ENCODE results near the gene FN1.

FN1 gene

DNA sequence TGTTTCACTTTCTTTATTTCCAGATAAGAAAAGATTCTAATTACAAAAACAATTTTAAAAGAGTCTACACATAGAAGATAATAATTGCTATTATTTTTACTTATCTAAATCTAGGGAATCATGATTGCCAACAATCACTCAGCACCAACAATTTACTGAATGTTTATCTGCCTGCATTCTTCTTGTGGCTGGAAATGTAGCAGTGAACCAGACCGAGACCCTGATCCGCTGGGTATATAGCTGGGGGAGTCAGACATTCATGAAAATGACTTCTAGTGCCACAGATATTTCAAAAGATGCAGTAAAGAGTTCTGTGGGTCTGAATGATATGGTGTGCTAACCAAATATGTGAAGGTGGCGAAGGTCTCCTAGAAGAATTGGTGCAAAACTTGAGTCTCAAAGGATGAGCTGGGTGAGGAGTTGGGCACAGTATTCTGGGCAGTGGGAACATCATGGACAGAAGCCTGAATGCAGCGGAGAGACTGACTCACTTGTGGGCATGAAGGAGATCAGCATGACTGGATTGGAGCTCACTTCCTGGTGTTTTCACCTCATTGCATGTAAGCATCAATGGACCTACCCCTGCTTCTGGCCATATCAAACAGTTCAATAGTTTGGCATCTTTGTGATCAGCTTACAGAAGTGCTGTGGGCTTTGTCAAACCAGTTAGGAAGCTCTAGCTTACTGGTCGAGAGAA, 26.1 kb upstream of the FN1 start:
- Histone ChIP-seq H3K9me3 (ENCODE audit: control insufficient read depth, low read length) (no peaks in the 10 kb centered on the region), H3K4me3 (ENCODE audit: insufficient read depth, low read depth, low read length, poor library complexity, severe bottlenecking) (no peak overlapping the region), H3K27me3 (replicated peaks; ENCODE audit: control insufficient read depth, insufficient read depth, low read length, poor library complexity, severe bottlenecking) (no peaks in the 10 kb centered on the region), H3K4me1 (ENCODE audit: control insufficient read depth, insufficient read depth, low read length, poor library complexity, severe bottlenecking) (no peaks in the 10 kb centered on the region), H3K27ac (ENCODE audit: insufficient read depth, low read length, poor library complexity, severe bottlenecking) (no peak overlapping the region), H3K36me3 (ENCODE audit: control insufficient read depth, insufficient read depth, low read length) (no peaks in the 10 kb centered on the region)
- no peak for DNase-seq

GRCh38 chr2:215460682-215461382, 25.0 kb upstream of the FN1 start:
- Histone ChIP-seq H3K4me1 (ENCODE audit: control insufficient read depth, insufficient read depth, low read length, poor library complexity, severe bottlenecking) (no peaks in the 10 kb centered on the region), H3K27me3 (replicated peaks; ENCODE audit: control insufficient read depth, insufficient read depth, low read length, poor library complexity, severe bottlenecking) (no peaks in the 10 kb centered on the region), H3K27ac (ENCODE audit: insufficient read depth, low read length, poor library complexity, severe bottlenecking) (no peak overlapping the region), H3K4me3 (ENCODE audit: insufficient read depth, low read depth, low read length, poor library complexity, severe bottlenecking) (no peak overlapping the region), H3K36me3 (ENCODE audit: control insufficient read depth, insufficient read depth, low read length) (no peaks in the 10 kb centered on the region), H3K9me3 (ENCODE audit: control insufficient read depth, low read length) (no peaks in the 10 kb centered on the region)
- no peak for DNase-seq

- Histone ChIP-seq H3K4me1 (ENCODE audit: control insufficient read depth, insufficient read depth, low read length, poor library complexity, severe bottlenecking) (no peaks in the 10 kb centered on the region), H3K4me3 (ENCODE audit: insufficient read depth, low read depth, low read length, poor library complexity, severe bottlenecking) (no peak overlapping the region), H3K27ac (ENCODE audit: insufficient read depth, low read length, poor library complexity, severe bottlenecking) (no peak overlapping the region), H3K9me3 (ENCODE audit: control insufficient read depth, low read length) (no peaks in the 10 kb centered on the region), H3K36me3 (ENCODE audit: control insufficient read depth, insufficient read depth, low read length) (no peaks in the 10 kb centered on the region), H3K27me3 (replicated peaks; ENCODE audit: control insufficient read depth, insufficient read depth, low read length, poor library complexity, severe bottlenecking) (no peaks in the 10 kb centered on the region)
- no peak for DNase-seq
These were observed 20.1 kb upstream of the FN1 start for GRCh38 chr2:215455958-215456357.

DNA sequence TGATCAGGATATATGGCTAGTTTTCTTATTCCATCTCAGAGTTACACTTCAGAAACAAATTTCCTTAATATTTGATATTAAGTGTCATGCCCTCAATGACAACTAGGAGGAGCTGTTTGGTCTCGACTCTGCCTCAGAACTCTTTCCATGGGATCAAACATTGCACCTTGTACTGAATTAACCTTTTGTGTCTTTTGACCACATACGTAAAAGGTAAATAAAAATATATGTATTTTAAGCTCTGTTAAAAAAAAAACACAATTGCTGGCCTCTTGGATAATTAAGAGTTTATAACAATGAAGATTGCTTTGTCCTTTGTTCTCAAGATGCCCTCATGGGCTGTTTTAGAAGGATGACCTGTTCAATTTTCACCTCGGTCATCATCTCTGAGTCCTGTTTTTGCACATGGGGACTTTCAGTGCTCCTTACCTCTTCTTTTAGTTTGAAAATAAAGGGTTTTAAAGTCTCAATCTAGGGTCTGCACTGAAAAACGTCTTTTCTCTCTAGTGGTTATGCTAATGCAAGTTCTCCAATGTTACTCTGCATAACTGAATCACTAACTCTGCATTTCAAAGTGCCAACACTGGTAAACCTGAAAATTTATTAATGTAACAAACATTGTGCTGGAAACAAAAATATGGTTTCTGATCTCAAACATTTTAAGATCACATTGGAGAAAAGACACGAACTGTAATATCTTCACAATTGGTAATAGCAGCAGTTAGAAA, 18.8 kb upstream of the FN1 start:
- DNase-seq = no peak

DNA sequence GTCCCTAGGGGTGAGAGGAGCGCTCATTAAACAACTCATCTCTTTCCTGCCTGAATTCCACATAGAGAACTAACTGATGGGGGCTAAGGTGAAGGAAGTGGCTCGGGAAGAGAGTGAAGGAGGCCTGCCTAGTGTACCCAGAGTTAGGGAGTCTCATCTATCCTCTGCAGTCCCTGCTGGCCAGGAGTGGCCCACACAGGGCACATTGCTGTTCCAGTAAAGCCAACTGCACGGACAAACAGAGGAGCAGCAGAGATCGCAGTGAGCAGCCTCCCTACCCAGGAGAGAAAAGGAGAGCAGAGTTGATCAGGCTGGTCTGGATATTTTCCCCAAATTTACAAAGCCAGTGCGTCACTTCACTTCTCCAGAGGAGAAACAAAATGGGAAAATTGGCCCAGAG, 16.9 kb upstream of the FN1 start:
- no peak for DNase-seq
- Histone ChIP-seq H3K4me3 (ENCODE audit: insufficient read depth, low read depth, low read length, poor library complexity, severe bottlenecking) (no peak overlapping the region), H3K36me3 (ENCODE audit: control insufficient read depth, insufficient read depth, low read length) (no peaks in the 10 kb centered on the region), H3K4me1 (ENCODE audit: control insufficient read depth, insufficient read depth, low read length, poor library complexity, severe bottlenecking) (no peaks in the 10 kb centered on the region), H3K27me3 (replicated peaks; ENCODE audit: control insufficient read depth, insufficient read depth, low read length, poor library complexity, severe bottlenecking) (no peaks in the 10 kb centered on the region), H3K27ac (ENCODE audit: insufficient read depth, low read length, poor library complexity, severe bottlenecking) (no peak overlapping the region), H3K9me3 (ENCODE audit: control insufficient read depth, low read length) (no peaks in the 10 kb centered on the region)

More for the DNA sequence above, 18.8 kb upstream of the FN1 start:
- no peak overlapping the region for H3K4me3 ChIP-seq (ENCODE audit: insufficient read depth, low read depth, low read length, poor library complexity, severe bottlenecking)
- no peaks in the 10 kb centered on the region for H3K27me3 ChIP-seq (replicated peaks; ENCODE audit: control insufficient read depth, insufficient read depth, low read length, poor library complexity, severe bottlenecking)
- H3K9me3 ChIP-seq (ENCODE audit: control insufficient read depth, low read length) = no peaks in the 10 kb centered on the region
- H3K36me3 ChIP-seq (ENCODE audit: control insufficient read depth, insufficient read depth, low read length) = no peaks in the 10 kb centered on the region
- H3K27ac ChIP-seq (ENCODE audit: insufficient read depth, low read length, poor library complexity, severe bottlenecking) = no peak overlapping the region
- H3K4me1 ChIP-seq (ENCODE audit: control insufficient read depth, insufficient read depth, low read length, poor library complexity, severe bottlenecking) = no peaks in the 10 kb centered on the region

DNA sequence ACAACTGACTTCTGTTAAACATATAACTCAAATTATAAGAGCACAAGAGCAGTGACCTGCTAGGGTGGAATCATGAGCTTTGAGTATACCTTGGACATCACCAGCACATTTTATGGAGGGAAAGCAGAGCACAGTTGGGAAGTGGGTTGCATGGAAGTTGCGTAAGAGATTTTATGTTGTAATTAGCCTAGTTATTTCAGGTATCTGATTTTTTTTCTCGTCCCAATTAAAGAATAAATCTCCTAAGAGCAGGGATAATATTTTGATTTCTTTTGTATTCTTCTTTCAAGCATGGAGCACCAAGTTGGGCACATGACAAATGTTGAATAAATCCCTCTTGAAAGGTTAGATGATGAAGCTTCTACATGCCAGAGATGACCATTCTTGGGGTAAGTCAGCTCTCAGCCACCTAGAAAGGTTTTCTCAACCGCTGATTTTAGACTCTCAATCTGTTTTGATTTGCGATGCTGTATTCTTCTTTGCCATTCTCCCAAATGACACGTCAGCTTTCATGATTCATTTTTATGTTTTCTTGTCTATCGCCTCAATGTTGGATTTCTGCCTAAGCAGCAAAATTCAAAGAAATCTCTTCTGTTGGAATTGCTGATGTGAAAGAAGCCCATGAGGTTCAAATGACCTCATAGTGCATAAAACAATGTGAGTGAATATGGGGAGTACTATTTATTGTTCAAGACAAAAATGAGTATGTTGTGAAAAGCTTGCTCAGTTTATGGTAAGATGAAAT, 15.3 kb upstream of the FN1 start:
- H3K27me3 ChIP-seq (replicated peaks; ENCODE audit: control insufficient read depth, insufficient read depth, low read length, poor library complexity, severe bottlenecking) = no peaks in the 10 kb centered on the region
- H3K4me1 ChIP-seq (ENCODE audit: control insufficient read depth, insufficient read depth, low read length, poor library complexity, severe bottlenecking) = no peaks in the 10 kb centered on the region
- H3K9me3 ChIP-seq (ENCODE audit: control insufficient read depth, low read length) = no peaks in the 10 kb centered on the region
- no peak for DNase-seq
- no peaks in the 10 kb centered on the region for H3K36me3 ChIP-seq (ENCODE audit: control insufficient read depth, insufficient read depth, low read length)
- no peak overlapping the region for H3K27ac ChIP-seq (ENCODE audit: insufficient read depth, low read length, poor library complexity, severe bottlenecking)
- no peak overlapping the region for H3K4me3 ChIP-seq (ENCODE audit: insufficient read depth, low read depth, low read length, poor library complexity, severe bottlenecking)

GRCh38 chr2:215450188-215451011, 14.5 kb upstream of the FN1 start:
- Histone ChIP-seq H3K9me3 (ENCODE audit: control insufficient read depth, low read length) (no peaks in the 10 kb centered on the region), H3K4me3 (ENCODE audit: insufficient read depth, low read depth, low read length, poor library complexity, severe bottlenecking) (no peak overlapping the region), H3K4me1 (ENCODE audit: control insufficient read depth, insufficient read depth, low read length, poor library complexity, severe bottlenecking) (no peaks in the 10 kb centered on the region), H3K36me3 (ENCODE audit: control insufficient read depth, insufficient read depth, low read length) (no peaks in the 10 kb centered on the region), H3K27ac (ENCODE audit: insufficient read depth, low read length, poor library complexity, severe bottlenecking) (no peak overlapping the region), H3K27me3 (replicated peaks; ENCODE audit: control insufficient read depth, insufficient read depth, low read length, poor library complexity, severe bottlenecking) (no peaks in the 10 kb centered on the region)
- DNase-seq = no peak

DNA sequence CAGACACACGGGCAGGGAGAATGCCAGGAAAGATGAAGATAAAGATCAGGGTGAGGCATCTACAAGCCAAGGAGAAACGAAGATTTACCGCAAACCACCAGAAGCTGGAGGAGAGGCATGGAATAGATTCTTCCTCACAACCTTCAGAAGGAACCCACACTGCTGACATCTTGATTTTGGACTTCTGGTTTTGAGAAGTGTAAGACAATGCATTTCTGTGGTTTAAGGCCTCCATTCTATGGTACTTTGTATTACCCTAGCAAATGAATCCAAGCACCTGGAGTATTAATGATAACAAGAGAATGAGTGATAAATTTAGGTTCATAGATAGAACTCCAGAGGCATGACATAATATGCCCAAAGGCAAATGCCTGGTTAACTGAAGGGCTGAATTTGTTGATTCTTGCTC, 11.8 kb upstream of the FN1 start:
- H3K4me1 ChIP-seq (ENCODE audit: control insufficient read depth, insufficient read depth, low read length, poor library complexity, severe bottlenecking) = no peaks in the 10 kb centered on the region
- H3K36me3 ChIP-seq (ENCODE audit: control insufficient read depth, insufficient read depth, low read length) = no peaks in the 10 kb centered on the region
- DNase-seq = no peak
- no peaks in the 10 kb centered on the region for H3K27me3 ChIP-seq (replicated peaks; ENCODE audit: control insufficient read depth, insufficient read depth, low read length, poor library complexity, severe bottlenecking)
- no peaks in the 10 kb centered on the region for H3K9me3 ChIP-seq (ENCODE audit: control insufficient read depth, low read length)
- no peak overlapping the region for H3K27ac ChIP-seq (ENCODE audit: insufficient read depth, low read length, poor library complexity, severe bottlenecking)
- no peak overlapping the region for H3K4me3 ChIP-seq (ENCODE audit: insufficient read depth, low read depth, low read length, poor library complexity, severe bottlenecking)

- Histone ChIP-seq H3K27ac (ENCODE audit: insufficient read depth, low read length, poor library complexity, severe bottlenecking) (no peak overlapping the region), H3K4me3 (ENCODE audit: insufficient read depth, low read depth, low read length, poor library complexity, severe bottlenecking) (no peak overlapping the region), H3K36me3 (ENCODE audit: control insufficient read depth, insufficient read depth, low read length) (no peaks in the 10 kb centered on the region), H3K4me1 (ENCODE audit: control insufficient read depth, insufficient read depth, low read length, poor library complexity, severe bottlenecking) (no peaks in the 10 kb centered on the region), H3K27me3 (replicated peaks; ENCODE audit: control insufficient read depth, insufficient read depth, low read length, poor library complexity, severe bottlenecking) (no peaks in the 10 kb centered on the region), H3K9me3 (ENCODE audit: control insufficient read depth, low read length) (no peaks in the 10 kb centered on the region)
- no peak for DNase-seq
These were observed 11.2 kb upstream of the FN1 start for GRCh38 chr2:215447056-215447455.
